ENCODE measurements around the gene RUNX2.

Gene RUNX2

GRCh38 chr6:45423111-45423823 lies 95.1 kb downstream of the RUNX2 start (continued):
- TF ChIP-seq ZNF768 (tag by site-specific recombination; IDR thresholded peaks at IDR 0.05) (no peak), ZNF521 (tag by site-specific recombination; IDR thresholded peaks at IDR 0.05) (no peak), ZNF274 (IDR thresholded peaks at IDR 0.05; ENCODE audit: low read length) (no peak), ZNF274 (tag by site-specific recombination; IDR thresholded peaks at IDR 0.05; ENCODE audit: borderline replicate concordance) (no peak), OSR2 (tag by site-specific recombination; IDR thresholded peaks at IDR 0.05) (no peak), ZNF658 (tag by site-specific recombination; IDR thresholded peaks at IDR 0.05) (no peak), ZNF704 (tag by site-specific recombination; IDR thresholded peaks at IDR 0.05) (no peak), ZNF529 (tag by site-specific recombination; IDR thresholded peaks at IDR 0.05; ENCODE audit: insufficient replicate concordance) (no peak), MZF1 (tag by site-specific recombination; IDR thresholded peaks at IDR 0.05; ENCODE audit: borderline replicate concordance) (no peak), ZSCAN16 (tag by site-specific recombination; IDR thresholded peaks at IDR 0.05) (no peak), ZNF837 (tag by site-specific recombination; IDR thresholded peaks at IDR 0.05) (no peak), ZNF169 (tag by site-specific recombination; IDR thresholded peaks at IDR 0.05) (no peak), ZNF280D (tag by site-specific recombination; IDR thresholded peaks at IDR 0.05) (no peak), ZNF510 (tag by site-specific recombination; IDR thresholded peaks at IDR 0.05; ENCODE audit: insufficient replicate concordance) (no peak), ZFP3 (tag by site-specific recombination; IDR thresholded peaks at IDR 0.05; ENCODE audit: low read depth) (no peak), ZNF354C (tag by site-specific recombination; IDR thresholded peaks at IDR 0.05; ENCODE audit: borderline replicate concordance, low read depth) (no peak), ZBTB44 (tag by site-specific recombination; IDR thresholded peaks at IDR 0.05) (no peak), MYNN (tag by site-specific recombination; IDR thresholded peaks at IDR 0.05; ENCODE audit: borderline replicate concordance) (no peak), ZNF175 (tag by site-specific recombination; IDR thresholded peaks at IDR 0.05) (no peak), GLIS2 (tag by site-specific recombination; IDR thresholded peaks at IDR 0.05) (peak; percentile 76), ZNF19 (tag by site-specific recombination; IDR thresholded peaks at IDR 0.05; ENCODE audit: low read depth) (no peak), ZNF341 (tag by site-specific recombination; IDR thresholded peaks at IDR 0.05; ENCODE audit: low read depth) (no peak), ZNF423 (tag by site-specific recombination; IDR thresholded peaks at IDR 0.05) (peak; percentile 59; the same call in 1 of the 2 replicates), KLF10 (tag by site-specific recombination; IDR thresholded peaks at IDR 0.05) (no peak), PBX3 (CRISPR knock-in tag; IDR thresholded peaks at IDR 0.05) (no peak), ZBTB1 (tag by site-specific recombination; IDR thresholded peaks at IDR 0.05) (no peak), ZNF514 (tag by site-specific recombination; IDR thresholded peaks at IDR 0.05) (no peak), ZNF664 (tag by site-specific recombination; IDR thresholded peaks at IDR 0.05) (no peak), ZSCAN4 (tag by site-specific recombination; IDR thresholded peaks at IDR 0.05) (no peak), ZNF660 (tag by site-specific recombination; IDR thresholded peaks at IDR 0.05) (no peak), ZNF692 (tag by site-specific recombination; IDR thresholded peaks at IDR 0.05) (no peak; the same call in 1 of the 2 replicates), SP3 (tag by site-specific recombination; IDR thresholded peaks at IDR 0.05) (0 out of 2 replicates have a peak, but pooled peaks have one; percentile 16)
